ENCODE measurements around the gene AKIRIN2. TPM values are rescaled to one million over a fixed set of nuclear protein-coding genes. Genes with fewer than 3 reads are reported as not detected.
A peak's percentile ranks its signal among the peaks of the same experiment; 100 is the strongest.

The AKIRIN2 gene
- total and polyA plus RNA-seq, 10 of the 15 experiments (the other 5 are each of a cell fraction or from before 2014, with no cell fraction given), result 12.7 to 82.2 (median 42.6) TPM

GRCh38 chr6:87731818-87732661 is 30.0 kb upstream of the AKIRIN2 start (continued):
- TF ChIP-seq, protein P1, sequence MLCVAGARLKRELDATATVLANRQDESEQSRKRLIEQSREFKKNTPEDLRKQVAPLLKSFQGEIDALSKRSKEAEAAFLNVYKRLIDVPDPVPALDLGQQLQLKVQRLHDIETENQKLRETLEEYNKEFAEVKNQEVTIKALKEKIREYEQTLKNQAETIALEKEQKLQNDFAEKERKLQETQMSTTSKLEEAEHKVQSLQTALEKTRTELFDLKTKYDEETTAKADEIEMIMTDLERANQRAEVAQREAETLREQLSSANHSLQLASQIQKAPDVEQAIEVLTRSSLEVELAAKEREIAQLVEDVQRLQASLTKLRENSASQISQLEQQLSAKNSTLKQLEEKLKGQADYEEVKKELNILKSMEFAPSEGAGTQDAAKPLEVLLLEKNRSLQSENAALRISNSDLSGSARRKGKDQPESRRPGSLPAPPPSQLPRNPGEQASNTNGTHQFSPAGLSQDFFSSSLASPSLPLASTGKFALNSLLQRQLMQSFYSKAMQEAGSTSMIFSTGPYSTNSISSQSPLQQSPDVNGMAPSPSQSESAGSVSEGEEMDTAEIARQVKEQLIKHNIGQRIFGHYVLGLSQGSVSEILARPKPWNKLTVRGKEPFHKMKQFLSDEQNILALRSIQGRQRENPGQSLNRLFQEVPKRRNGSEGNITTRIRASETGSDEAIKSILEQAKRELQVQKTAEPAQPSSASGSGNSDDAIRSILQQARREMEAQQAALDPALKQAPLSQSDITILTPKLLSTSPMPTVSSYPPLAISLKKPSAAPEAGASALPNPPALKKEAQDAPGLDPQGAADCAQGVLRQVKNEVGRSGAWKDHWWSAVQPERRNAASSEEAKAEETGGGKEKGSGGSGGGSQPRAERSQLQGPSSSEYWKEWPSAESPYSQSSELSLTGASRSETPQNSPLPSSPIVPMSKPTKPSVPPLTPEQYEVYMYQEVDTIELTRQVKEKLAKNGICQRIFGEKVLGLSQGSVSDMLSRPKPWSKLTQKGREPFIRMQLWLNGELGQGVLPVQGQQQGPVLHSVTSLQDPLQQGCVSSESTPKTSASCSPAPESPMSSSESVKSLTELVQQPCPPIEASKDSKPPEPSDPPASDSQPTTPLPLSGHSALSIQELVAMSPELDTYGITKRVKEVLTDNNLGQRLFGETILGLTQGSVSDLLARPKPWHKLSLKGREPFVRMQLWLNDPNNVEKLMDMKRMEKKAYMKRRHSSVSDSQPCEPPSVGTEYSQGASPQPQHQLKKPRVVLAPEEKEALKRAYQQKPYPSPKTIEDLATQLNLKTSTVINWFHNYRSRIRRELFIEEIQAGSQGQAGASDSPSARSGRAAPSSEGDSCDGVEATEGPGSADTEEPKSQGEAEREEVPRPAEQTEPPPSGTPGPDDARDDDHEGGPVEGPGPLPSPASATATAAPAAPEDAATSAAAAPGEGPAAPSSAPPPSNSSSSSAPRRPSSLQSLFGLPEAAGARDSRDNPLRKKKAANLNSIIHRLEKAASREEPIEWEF (IDR thresholded peaks at IDR 0.05; ENCODE audit: insufficient replicate concordance, low read depth, low read length), result no peak
- TF ChIP-seq POLR2AphosphoS2 (IDR thresholded peaks at IDR 0.05; ENCODE audit: low read depth, low read length) (no peak), YBX1 (IDR thresholded peaks at IDR 0.05) (no peak), ZNF687 (IDR thresholded peaks at IDR 0.05) (peak; percentile 32; the same call in 1 of the 2 replicates), BHLHE40 (IDR thresholded peaks at IDR 0.05; ENCODE audit: borderline replicate concordance in 1 of 2, low read depth in 2 of 2, low read length in 1 of 2) (0 out of 4 replicates have a peak, but pooled peaks of 1 of the 2 experiments have one; percentile 33), HDAC6 (IDR thresholded peaks at IDR 0.05; ENCODE audit: unreplicated experiment) (no peak), SMC3 (IDR thresholded peaks at IDR 0.05; ENCODE audit: borderline replicate concordance, low read length) (peak; percentile 9; the same call in 1 of the 2 replicates), STAT3 (IDR thresholded peaks at IDR 0.05; ENCODE audit: low read depth, low read length) (no peak), ZSCAN29 (IDR thresholded peaks at IDR 0.05) (no peak), ATF7 (IDR thresholded peaks at IDR 0.05; ENCODE audit: low read depth) (peak; percentile 80), TCF7 (IDR thresholded peaks at IDR 0.05; ENCODE audit: borderline replicate concordance) (no peak), SIX5 (IDR thresholded peaks at IDR 0.05; ENCODE audit: low read depth, low read length, severe bottlenecking) (no peak), ESRRA (IDR thresholded peaks at IDR 0.05; ENCODE audit: low read length) (no peak), CBX5 (IDR thresholded peaks at IDR 0.05; ENCODE audit: low read depth) (0 out of 2 replicates have a peak, but pooled peaks have one; percentile 14), ATF3 (IDR thresholded peaks at IDR 0.05; ENCODE audit: borderline replicate concordance, extremely low read depth, low read depth, low read length) (no peak), GABPA (IDR thresholded peaks at IDR 0.05; ENCODE audit: low read depth) (peak; percentile 47; the same call in 1 of the 2 replicates), NR2F1 (conservative IDR thresholded peaks at IDR 0.05) (no peak), KLF5 (IDR thresholded peaks at IDR 0.05; ENCODE audit: partially characterized antibody) (no peak)
- TF ChIP-seq, protein P2, sequence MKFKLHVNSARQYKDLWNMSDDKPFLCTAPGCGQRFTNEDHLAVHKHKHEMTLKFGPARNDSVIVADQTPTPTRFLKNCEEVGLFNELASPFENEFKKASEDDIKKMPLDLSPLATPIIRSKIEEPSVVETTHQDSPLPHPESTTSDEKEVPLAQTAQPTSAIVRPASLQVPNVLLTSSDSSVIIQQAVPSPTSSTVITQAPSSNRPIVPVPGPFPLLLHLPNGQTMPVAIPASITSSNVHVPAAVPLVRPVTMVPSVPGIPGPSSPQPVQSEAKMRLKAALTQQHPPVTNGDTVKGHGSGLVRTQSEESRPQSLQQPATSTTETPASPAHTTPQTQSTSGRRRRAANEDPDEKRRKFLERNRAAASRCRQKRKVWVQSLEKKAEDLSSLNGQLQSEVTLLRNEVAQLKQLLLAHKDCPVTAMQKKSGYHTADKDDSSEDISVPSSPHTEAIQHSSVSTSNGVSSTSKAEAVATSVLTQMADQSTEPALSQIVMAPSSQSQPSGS (IDR thresholded peaks at IDR 0.05; ENCODE audit: low read length), result peak; percentile 70

All from GM12878 (cell line).